ENCODE measurements around the gene ZDHHC11B.
"Not testable (repeated sequence)": the region's sequence is repeated elsewhere in the genome, so short reads cannot be mapped to it uniquely, and the experiment has no call there.

ZDHHC11B gene

GRCh38 chr5:778421-778820 is 6.1 kb downstream of the ZDHHC11B start:
- H3K4me2 ChIP-seq (ENCODE audit: low read length); H4K20me1 ChIP-seq (ENCODE audit: control insufficient read depth, insufficient read depth, low read depth, low read length); H3K79me2 ChIP-seq (ENCODE audit: control insufficient read depth, low read length); H3K9me3 ChIP-seq (ENCODE audit: control insufficient read depth, insufficient read depth, low read length); H3K4me1 ChIP-seq (ENCODE audit: control insufficient read depth, low read length); H3K9me2 ChIP-seq (replicated peaks; ENCODE audit: control insufficient read depth, low read length); H3K27ac ChIP-seq (ENCODE audit: low read depth, low read length); H3K36me3 ChIP-seq (ENCODE audit: control insufficient read depth, low read length); H3F3A ChIP-seq (ENCODE audit: control insufficient read depth, insufficient read depth); H3K4me3 ChIP-seq (ENCODE audit: low read length); H3K27me3 ChIP-seq (ENCODE audit: control insufficient read depth, low read length): not testable (repeated sequence)

- Histone ChIP-seq H3K9me2 (replicated peaks; ENCODE audit: control insufficient read depth, low read length) (no peaks in the 10 kb centered on the region), H4K20me1 (ENCODE audit: control insufficient read depth, insufficient read depth, low read depth, low read length) (no peaks in the 10 kb centered on the region), H3K4me3 (ENCODE audit: low read length) (no peak overlapping the region), H3K27me3 (ENCODE audit: control insufficient read depth, low read length) (no peaks in the 10 kb centered on the region), H3K79me2 (ENCODE audit: control insufficient read depth, low read length) (no peaks in the 10 kb centered on the region), H3F3A (ENCODE audit: control insufficient read depth, insufficient read depth) (no peaks in the 10 kb centered on the region), H3K4me2 (ENCODE audit: low read length) (no peak overlapping the region), H3K9me3 (ENCODE audit: control insufficient read depth, insufficient read depth, low read length) (no peaks in the 10 kb centered on the region), H3K4me1 (ENCODE audit: control insufficient read depth, low read length) (no peaks in the 10 kb centered on the region), H3K27ac (ENCODE audit: low read depth, low read length) (no peak overlapping the region), H3K36me3 (ENCODE audit: control insufficient read depth, low read length) (no peaks in the 10 kb centered on the region)
- TF ChIP-seq EZH2phosphoT487 (IDR thresholded peaks at IDR 0.05; ENCODE audit: borderline replicate concordance, low read length), result no peak
- TF ChIP-seq CTCF (IDR thresholded peaks at IDR 0.05; ENCODE audit: low read depth, low read length, poor library complexity, severe bottlenecking), result no peak
Measured at GRCh38 chr5:777756-778161, 6.8 kb downstream of the ZDHHC11B start.

- TF ChIP-seq CTCF (IDR thresholded peaks at IDR 0.05; ENCODE audit: low read depth, low read length, poor library complexity, severe bottlenecking) (no peak), EZH2phosphoT487 (IDR thresholded peaks at IDR 0.05; ENCODE audit: borderline replicate concordance, low read length) (no peak)
- Histone ChIP-seq H3K27ac (ENCODE audit: low read depth, low read length) (no peak overlapping the region), H3F3A (ENCODE audit: control insufficient read depth, insufficient read depth) (no peaks in the 10 kb centered on the region), H3K9me3 (ENCODE audit: control insufficient read depth, insufficient read depth, low read length) (no peaks in the 10 kb centered on the region), H3K79me2 (ENCODE audit: control insufficient read depth, low read length) (no peaks in the 10 kb centered on the region), H3K36me3 (ENCODE audit: control insufficient read depth, low read length) (no peaks in the 10 kb centered on the region), H3K4me3 (ENCODE audit: low read length) (no peak overlapping the region), H4K20me1 (ENCODE audit: control insufficient read depth, insufficient read depth, low read depth, low read length) (no peaks in the 10 kb centered on the region), H3K4me2 (ENCODE audit: low read length) (no peak overlapping the region), H3K27me3 (ENCODE audit: control insufficient read depth, low read length) (no peaks in the 10 kb centered on the region), H3K4me1 (ENCODE audit: control insufficient read depth, low read length) (no peaks in the 10 kb centered on the region), H3K9me2 (replicated peaks; ENCODE audit: control insufficient read depth, low read length) (no peaks in the 10 kb centered on the region)
Measured at GRCh38 chr5:776862-777711, 7.4 kb downstream of the ZDHHC11B start.

GRCh38 chr5:775961-776861 is 8.3 kb downstream of the ZDHHC11B start:
- Histone ChIP-seq H3K4me3 (ENCODE audit: low read length) (no peak overlapping the region), H3K9me2 (replicated peaks; ENCODE audit: control insufficient read depth, low read length) (no peaks in the 10 kb centered on the region), H3K4me1 (ENCODE audit: control insufficient read depth, low read length) (no peaks in the 10 kb centered on the region), H3K36me3 (ENCODE audit: control insufficient read depth, low read length) (no peaks in the 10 kb centered on the region), H3K9me3 (ENCODE audit: control insufficient read depth, insufficient read depth, low read length) (no peaks in the 10 kb centered on the region), H3K79me2 (ENCODE audit: control insufficient read depth, low read length) (no peaks in the 10 kb centered on the region), H3F3A (ENCODE audit: control insufficient read depth, insufficient read depth) (no peaks in the 10 kb centered on the region), H3K4me2 (ENCODE audit: low read length) (no peak overlapping the region), H3K27ac (ENCODE audit: low read depth, low read length) (no peak overlapping the region), H4K20me1 (ENCODE audit: control insufficient read depth, insufficient read depth, low read depth, low read length) (no peaks in the 10 kb centered on the region), H3K27me3 (ENCODE audit: control insufficient read depth, low read length) (no peaks in the 10 kb centered on the region)
- TF ChIP-seq CTCF (IDR thresholded peaks at IDR 0.05; ENCODE audit: low read depth, low read length, poor library complexity, severe bottlenecking), result no peak
- TF ChIP-seq EZH2phosphoT487 (IDR thresholded peaks at IDR 0.05; ENCODE audit: borderline replicate concordance, low read length), result no peak

- not testable (repeated sequence) for H3F3A ChIP-seq (ENCODE audit: control insufficient read depth, insufficient read depth); H3K4me3 ChIP-seq (ENCODE audit: low read length); H3K79me2 ChIP-seq (ENCODE audit: control insufficient read depth, low read length); H3K4me2 ChIP-seq (ENCODE audit: low read length); H3K9me2 ChIP-seq (replicated peaks; ENCODE audit: control insufficient read depth, low read length); H3K27me3 ChIP-seq (ENCODE audit: control insufficient read depth, low read length); H3K9me3 ChIP-seq (ENCODE audit: control insufficient read depth, insufficient read depth, low read length); H4K20me1 ChIP-seq (ENCODE audit: control insufficient read depth, insufficient read depth, low read depth, low read length); H3K4me1 ChIP-seq (ENCODE audit: control insufficient read depth, low read length); H3K27ac ChIP-seq (ENCODE audit: low read depth, low read length); H3K36me3 ChIP-seq (ENCODE audit: control insufficient read depth, low read length)
Measured at GRCh38 chr5:775595-775960, 9.0 kb downstream of the ZDHHC11B start.

Measured in DOHH2 (cell line).